ENCODE results near the gene IL4R.
"Not testable (repeated sequence)": the region's sequence is repeated elsewhere in the genome, so short reads cannot be mapped to it uniquely, and the experiment has no call there.

The IL4R gene

GRCh38 chr16:27313422-27314160 lies at the start of gene IL4R:
IL4R (plus strand) TSS chr16:27313974; CDS start chr16:27340204, 26,230 bp downstream.
- no peak for DNase-seq (ENCODE audit: low spot score)

DNA sequence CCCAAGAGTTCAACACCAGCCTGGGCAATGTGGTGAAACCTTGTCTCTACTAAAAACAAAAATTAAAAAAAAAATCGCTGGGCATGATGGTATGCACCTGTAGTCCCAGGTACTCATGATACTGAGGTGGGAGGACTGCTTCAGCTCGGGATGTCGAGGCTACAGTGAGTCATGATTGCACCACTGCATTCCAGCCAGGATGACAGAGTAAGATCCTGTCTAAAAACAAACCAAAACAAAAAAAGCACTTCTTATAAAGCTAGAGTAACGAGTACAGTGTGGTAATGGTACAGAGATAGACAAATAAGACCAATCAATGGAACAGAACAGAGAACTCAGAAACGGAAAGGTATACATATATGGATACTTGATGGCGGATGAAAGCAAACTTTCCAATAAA lies 49.6 kb upstream of the IL4R start:
- no peak for DNase-seq (ENCODE audit: low spot score)

- DNase-seq (ENCODE audit: low spot score), result no peak
Observed at GRCh38 chr16:27265982-27266381, 47.8 kb upstream of the IL4R start.

DNA sequence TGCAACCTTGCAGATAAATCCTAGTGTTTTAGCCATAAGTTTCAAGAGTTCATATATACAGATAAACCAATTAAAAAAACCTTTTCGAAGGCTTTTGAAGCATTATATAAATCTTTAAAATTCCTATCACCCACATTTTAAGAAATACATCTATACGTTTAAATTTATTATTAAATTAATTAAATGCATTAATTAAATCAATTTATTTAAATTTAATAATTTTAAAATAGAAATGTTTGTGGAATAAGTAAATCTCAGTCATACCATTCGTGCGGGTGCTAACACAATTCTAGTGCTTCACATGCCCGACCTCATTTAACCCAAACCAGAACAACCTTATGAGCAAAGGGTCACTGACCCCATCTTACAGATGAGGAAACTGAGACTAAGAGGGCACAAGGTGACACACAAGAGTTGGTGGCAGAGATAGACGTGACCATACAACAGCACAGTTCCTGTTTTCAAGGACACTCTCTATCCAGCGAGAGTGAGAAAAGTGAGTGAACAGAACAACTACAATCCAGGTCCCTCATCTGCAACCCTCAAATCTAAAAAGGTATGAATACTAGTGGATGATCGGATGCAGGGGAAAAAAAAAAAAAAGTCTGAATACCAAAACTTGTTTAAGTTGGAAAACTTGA lies 46.6 kb upstream of the IL4R start:
- DNase-seq (ENCODE audit: low spot score), result no peak

DNA sequence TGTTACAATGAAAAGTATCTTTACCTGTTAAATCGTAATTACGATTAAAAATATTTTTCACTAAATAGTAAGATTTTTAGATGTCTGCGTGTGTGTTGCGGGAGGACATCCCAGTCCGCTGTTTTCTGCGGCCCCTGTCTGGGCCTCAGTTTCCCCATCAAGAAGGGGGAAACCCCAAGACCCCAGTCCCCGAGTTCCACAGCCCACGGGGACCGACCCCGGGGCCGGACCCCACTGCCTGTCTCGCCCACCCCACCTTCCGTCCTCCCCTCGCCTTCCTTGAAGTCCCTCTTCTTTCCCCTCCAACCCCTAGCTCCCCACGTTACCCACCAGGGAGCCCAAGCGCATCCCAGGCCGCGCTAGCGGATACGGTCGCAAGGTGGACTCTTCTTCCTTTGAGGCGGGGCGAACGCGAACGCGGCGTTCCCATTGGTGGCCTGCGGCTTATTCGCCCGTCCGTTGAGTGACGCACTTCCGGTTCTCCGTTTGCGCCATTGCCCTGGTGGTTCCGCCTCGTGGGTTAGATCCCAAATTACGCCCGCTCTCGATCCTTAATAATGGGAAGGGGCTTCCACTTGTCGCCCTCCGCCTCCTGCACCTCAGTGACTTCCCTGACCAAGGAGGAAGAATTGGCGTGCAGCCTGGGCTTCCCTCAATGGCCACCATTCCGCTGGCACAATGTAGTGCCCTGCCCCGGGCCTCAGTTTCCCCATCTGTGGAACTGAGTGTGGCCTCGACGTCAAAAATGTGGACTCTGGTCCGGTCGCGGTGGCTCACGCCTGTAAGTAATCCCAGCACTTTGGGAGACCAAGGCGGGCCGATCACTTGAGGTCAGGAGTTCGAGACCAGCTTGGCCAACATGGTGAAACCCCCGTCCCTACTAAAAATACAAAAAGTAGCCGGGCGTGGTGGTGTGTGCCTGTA lies 45.1 kb upstream of the IL4R start, which contains the start of gene NSMCE1:
TSS of gene NSMCE1 (minus strand) at position 397 of the 924 bp plus-strand sequence. CDS start 11,202 bp downstream, outside the sequence.
- DNase-seq (ENCODE audit: low spot score), result peak; percentile 97

- DNase-seq (ENCODE audit: low spot score), result no peak
Observed at GRCh38 chr16:27269300-27270150, 44.2 kb upstream of the IL4R start.

DNA sequence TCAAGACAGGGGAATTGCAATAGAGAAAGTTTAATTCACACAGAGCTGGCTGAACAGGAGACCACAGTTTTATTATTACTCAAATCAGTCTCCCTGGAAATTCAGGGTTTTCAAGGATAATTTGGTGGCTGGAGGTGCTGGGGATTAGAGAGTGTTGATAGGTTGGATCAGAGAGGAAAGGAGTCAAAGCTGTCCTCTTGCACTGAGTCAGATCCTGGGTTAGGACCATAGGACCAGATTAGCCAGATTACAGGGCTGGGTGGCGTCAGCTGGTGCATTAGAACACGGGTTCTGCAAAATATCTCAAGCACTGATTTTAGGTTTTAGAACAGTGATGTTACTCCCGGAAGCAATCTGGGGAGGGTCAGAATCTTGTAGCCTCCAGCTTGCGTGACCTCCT lies 43.4 kb upstream of the IL4R start:
- no peak for DNase-seq (ENCODE audit: low spot score)

DNA sequence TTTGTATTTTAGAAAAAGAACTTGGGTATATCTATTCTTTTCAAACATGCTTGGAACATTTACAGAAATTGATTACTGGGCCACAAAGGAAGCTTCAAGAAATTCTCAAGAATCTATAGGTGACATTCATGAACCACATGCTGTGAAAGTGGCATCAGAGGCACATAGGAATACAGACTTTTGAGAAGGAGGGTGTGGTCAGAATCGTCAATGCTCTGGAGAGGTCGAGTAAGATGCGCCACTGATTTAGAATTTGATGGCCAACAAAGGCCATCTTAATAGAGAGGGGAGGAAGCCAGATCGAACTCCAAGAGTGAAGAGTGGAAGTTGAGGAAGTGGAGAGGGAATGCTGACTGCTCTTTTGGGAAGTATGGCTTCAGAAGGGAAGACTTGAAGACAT lies 41.7 kb upstream of the IL4R start:
- no peak for DNase-seq (ENCODE audit: low spot score)

- DNase-seq (ENCODE audit: low spot score), result not testable (repeated sequence)
Observed at GRCh38 chr16:27272697-27273096, 41.1 kb upstream of the IL4R start.

- DNase-seq (ENCODE audit: low spot score), result no peak
Observed at GRCh38 chr16:27273330-27273669, 40.5 kb upstream of the IL4R start.

- DNase-seq (ENCODE audit: low spot score), result no peak
Observed at GRCh38 chr16:27273670-27274423, 39.9 kb upstream of the IL4R start.

- DNase-seq (ENCODE audit: low spot score), result not testable (repeated sequence)
Observed at GRCh38 chr16:27274424-27274874, 39.3 kb upstream of the IL4R start.

DNA sequence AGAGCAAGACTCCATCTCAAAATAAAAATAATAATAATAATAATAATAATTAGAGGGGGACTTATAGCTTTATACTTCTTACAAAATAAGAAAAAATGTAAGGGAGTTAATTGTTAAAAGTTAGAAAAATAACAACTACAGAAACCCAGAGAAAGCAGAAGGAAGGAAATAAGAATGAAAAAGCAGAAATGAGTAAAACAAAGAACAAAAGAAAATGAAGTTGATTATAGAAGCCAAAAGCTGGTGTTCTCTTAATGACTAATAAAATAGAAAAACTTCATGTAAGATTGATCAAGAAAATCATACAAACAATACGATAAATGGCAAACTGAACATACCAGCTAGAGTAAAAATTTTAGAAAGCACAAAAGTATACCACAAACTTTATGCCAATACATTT lies 38.4 kb upstream of the IL4R start:
- DNase-seq (ENCODE audit: low spot score), result no peak

DNA sequence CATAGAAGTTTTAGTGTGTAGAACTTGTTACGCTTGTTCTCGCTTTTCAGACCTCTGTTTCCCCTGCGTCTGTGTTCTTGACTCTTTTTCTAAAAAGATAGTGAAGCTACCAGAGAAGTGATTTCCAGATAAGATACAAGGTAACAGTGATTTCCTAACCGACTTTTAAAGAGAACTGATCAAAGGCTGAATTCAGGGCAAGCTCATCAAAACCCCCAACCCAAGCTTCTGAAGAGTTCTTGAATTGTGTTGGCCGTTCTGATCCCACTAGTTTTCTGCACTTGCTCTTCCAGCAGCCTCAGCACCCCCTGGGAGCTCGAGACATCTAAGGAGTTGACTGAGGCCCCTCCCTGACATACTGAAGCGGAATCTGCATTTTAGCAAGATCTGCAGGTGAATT lies 32.5 kb upstream of the IL4R start:
- no peak for DNase-seq (ENCODE audit: low spot score)

DNA sequence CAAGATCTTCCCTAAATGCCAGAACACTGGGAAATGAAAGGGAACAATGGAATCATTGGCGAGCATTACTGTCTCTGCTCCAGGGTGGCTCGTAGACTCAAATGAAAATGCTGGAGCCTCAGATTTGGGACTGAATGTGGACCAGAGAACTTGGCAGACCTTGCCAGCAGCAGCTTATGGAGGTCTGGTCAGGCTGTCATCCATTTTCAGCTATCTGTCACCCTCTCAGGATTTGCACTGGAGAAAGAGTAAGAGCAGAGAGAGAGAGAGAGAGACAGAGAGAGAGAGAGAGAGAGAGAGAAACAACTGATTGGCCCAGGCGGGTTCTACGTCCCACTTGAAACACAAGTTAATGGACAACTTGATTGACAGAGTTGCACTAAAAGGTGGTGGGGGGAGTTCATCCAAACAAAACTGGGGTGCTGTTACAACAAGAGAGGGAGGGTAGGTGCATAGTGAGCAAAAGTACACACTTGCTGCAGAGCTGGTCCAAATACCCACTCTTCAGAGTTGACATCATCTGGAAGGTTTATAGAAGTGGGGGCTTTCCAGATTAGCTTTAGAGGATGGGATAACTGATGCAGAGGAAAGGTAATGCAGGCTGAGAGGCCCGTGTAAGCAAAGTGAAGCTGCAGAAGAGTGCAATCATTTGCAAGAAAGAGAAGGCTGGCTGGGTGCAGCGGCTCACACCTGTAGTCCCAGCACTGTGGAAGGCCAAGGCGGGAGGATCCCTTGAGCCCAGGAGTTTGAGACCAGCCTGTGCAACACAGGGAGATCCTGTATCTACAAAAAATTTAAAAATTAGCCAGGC lies 28.7 kb upstream of the IL4R start:
- no peak for DNase-seq (ENCODE audit: low spot score)

DNA sequence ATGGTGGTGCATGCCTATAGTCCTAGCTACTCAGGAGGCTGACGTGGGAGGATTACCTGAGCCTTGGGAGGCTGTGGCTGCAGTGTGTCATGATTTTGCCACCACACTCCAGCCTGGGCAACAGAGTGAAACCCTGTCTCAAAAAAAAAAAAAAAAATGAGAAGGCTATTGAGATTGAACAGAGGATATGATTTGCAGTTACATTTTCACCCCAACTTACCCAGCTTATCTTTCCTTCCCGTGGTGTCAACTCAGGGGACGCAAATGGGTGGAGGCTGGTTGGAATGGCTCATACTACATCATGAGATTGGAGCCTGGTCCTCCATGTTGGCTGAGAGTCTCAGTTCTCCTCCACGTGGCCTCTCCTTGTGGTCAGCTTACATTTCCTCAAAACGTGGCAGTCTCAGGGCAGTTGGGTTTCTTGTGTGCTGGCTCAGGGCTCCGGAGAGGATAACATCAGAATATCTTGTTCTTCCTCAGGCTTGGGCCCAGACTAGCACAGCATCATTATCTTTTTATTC lies 28.0 kb upstream of the IL4R start:
- DNase-seq (ENCODE audit: low spot score), result no peak

DNA sequence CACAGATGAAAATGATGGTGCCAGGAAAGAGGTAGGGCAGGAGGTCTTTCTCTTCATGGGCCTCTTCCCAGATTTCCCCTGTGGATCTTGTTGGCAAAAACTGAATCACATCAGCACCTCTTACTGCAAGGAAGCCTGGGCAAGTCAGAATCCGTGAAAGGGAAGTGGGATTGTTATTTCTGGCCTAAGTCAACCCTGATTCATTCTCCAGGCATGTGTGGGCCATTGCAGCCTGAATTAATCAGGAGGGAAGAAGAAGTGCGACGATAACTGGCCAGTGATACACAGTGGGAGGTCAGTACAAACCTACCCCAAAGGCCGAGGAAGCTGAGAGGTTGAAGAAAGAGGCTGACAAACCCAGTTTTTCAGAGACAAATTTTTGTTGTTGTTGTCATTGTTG lies 27.3 kb upstream of the IL4R start:
- no peak for DNase-seq (ENCODE audit: low spot score)

DNA sequence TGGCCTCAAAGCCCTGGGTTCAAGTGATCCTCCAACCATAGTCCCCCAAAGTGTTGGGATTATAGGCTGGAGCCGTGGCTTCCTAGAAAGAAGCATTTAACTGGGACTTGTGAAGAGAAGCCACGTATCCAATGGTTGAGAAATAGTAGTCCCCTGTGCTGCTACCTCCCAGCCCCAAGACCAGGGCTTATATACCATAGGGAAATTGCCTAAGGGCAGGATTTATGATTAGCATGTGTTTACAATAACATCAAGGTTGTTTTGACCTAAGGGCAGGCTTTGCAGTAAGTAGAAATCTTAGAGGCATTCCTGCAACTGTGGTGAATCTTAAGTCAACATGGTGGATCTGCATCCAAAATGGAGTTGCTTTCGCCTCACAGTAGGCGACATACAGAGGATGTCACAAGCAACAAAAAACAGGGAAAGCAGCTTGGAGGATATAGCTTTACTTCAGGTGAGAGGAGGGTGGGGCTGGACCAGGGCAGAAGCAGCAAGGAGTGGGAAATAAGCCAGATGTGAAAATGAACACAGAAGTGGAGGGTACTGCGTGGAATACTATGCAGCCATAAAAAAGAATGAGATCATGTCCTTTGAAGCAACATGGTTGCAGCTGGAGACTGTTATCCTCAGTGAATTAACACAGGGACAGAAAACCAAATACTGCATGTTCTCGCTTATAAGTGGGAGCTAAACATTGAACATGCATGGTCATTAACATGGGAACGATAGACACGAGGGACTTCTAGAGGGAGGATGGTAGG lies 26.5 kb upstream of the IL4R start:
- no peak for DNase-seq (ENCODE audit: low spot score)

DNA sequence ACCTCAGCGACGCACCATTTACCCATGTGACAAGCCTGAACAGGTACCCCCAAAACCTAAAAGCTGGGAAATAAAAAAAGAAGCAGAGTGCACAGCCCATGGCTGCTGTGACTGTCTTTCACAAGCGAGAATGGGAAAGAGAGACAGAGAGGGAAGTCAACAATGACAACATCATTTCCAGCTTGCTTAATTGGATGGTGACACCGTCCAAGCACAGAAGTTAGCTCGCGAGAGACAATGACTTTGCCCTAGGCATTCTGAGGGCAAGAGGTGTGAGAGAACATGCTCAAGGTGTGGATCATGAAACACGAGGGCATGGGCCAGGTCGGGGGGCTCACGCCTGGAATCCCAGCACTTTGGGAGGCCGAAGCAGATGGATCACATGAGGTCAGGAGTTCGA lies 25.9 kb upstream of the IL4R start:
- no peak for DNase-seq (ENCODE audit: low spot score)

Measured in hematopoietic multipotent progenitor cell treated with erythropoietin and hydrocortisone succinate and interleukin-3 and kit ligand, for 17 days (in vitro differentiated cells).